ENCODE results near the gene MPP3.
"Not testable (repeated sequence)": the region's sequence is repeated elsewhere in the genome, so short reads cannot be mapped to it uniquely, and the experiment has no call there.

Gene MPP3

GRCh38 chr17:43861960-43862359 lies 29.0 kb upstream of the MPP3 start:
- no peak for DNase-seq (ENCODE audit: low spot score)

- DNase-seq (ENCODE audit: low spot score) = no peak
These were observed 28.1 kb upstream of the MPP3 start for GRCh38 chr17:43860927-43861622.

GRCh38 chr17:43860077-43860725 lies 27.3 kb upstream of the MPP3 start:
- no peak for DNase-seq (ENCODE audit: low spot score)

GRCh38 chr17:43857957-43858600 lies 25.1 kb upstream of the MPP3 start:
- no peak for DNase-seq (ENCODE audit: low spot score)

GRCh38 chr17:43857141-43857540 lies 24.2 kb upstream of the MPP3 start:
- no peak for DNase-seq (ENCODE audit: low spot score)

- no peak for DNase-seq (ENCODE audit: low spot score)
These were observed 23.2 kb upstream of the MPP3 start for GRCh38 chr17:43856141-43856540.

GRCh38 chr17:43855061-43855460 lies 22.1 kb upstream of the MPP3 start:
- DNase-seq (ENCODE audit: low spot score) = no peak

GRCh38 chr17:43854498-43854897 lies 21.6 kb upstream of the MPP3 start:
- DNase-seq (ENCODE audit: low spot score) = no peak

- no peak for DNase-seq (ENCODE audit: low spot score)
These were observed 20.6 kb upstream of the MPP3 start for GRCh38 chr17:43853546-43853945.

GRCh38 chr17:43852571-43852970 lies 19.6 kb upstream of the MPP3 start:
- no peak for DNase-seq (ENCODE audit: low spot score)

- no peak for DNase-seq (ENCODE audit: low spot score)
These were observed 16.2 kb upstream of the MPP3 start for GRCh38 chr17:43849116-43849515.

- DNase-seq (ENCODE audit: low spot score) = no peak
These were observed 15.7 kb upstream of the MPP3 start for GRCh38 chr17:43848601-43849000.

GRCh38 chr17:43846963-43847371 lies 14.0 kb upstream of the MPP3 start, which contains the start of gene CD300LG:
Gene CD300LG, plus strand, starts transcription at chr17:43847176. Its CDS starts 41 bp downstream, at chr17:43847217.
- no peak for DNase-seq (ENCODE audit: low spot score)

GRCh38 chr17:43846221-43846712 lies 13.3 kb upstream of the MPP3 start:
- DNase-seq (ENCODE audit: low spot score) = peak; percentile 85

GRCh38 chr17:43845766-43846165 lies 12.8 kb upstream of the MPP3 start:
- DNase-seq (ENCODE audit: low spot score) = no peak

- DNase-seq (ENCODE audit: low spot score) = no peak
These were observed 11.3 kb upstream of the MPP3 start for GRCh38 chr17:43844241-43844640.

GRCh38 chr17:43842975-43843325 lies 10.0 kb upstream of the MPP3 start:
- no peak for DNase-seq (ENCODE audit: low spot score)

GRCh38 chr17:43842091-43842974 lies 9.4 kb upstream of the MPP3 start:
- not testable (repeated sequence) for DNase-seq (ENCODE audit: low spot score)

- no peak for DNase-seq (ENCODE audit: low spot score)
These were observed 8.3 kb upstream of the MPP3 start for GRCh38 chr17:43841282-43841681.

- DNase-seq (ENCODE audit: low spot score) = no peak
These were observed 7.9 kb upstream of the MPP3 start for GRCh38 chr17:43840814-43841213.

- no peak for DNase-seq (ENCODE audit: low spot score)
These were observed 6.7 kb upstream of the MPP3 start for GRCh38 chr17:43839670-43840108.

GRCh38 chr17:43834106-43834505 lies 1.2 kb upstream of the MPP3 start:
- no peak for DNase-seq (ENCODE audit: low spot score)

All from germinal center (tissue), 1 donor.